Right atrium auricular region (tissue), 2 donors: ENCODE data around the gene TTLL11. TPM values are rescaled to one million over a fixed set of nuclear protein-coding genes. Genes with fewer than 3 reads are reported as not detected.

Experiments
- DNase-seq: peaks from one replicate; pipeline ENCODE4 v3.0.0-alpha.2; 2019; ENCODE audit warnings: low spot score
- H3K27ac ChIP-seq, 2 donors: fragments of 200-600 bp; sonication (generic); 1 replicate in 1 of 2; 2 replicates in 1 of 2; pipeline ENCODE4 v1.5.1; 2016 to 2019
- H3K27me3 ChIP-seq, 2 donors: fragments of 200-600 bp; sonication (generic); one replicate each; pipeline versions ENCODE4 v1.5.1 to v1.6.0; 2017 to 2019
- H3K36me3 ChIP-seq: fragments of 200-600 bp; sonication (generic); one replicate; pipeline ENCODE4 v1.5.1; 2016
- H3K4me1 ChIP-seq, 2 donors: fragments of 200-600 bp; sonication (generic); one replicate each; pipeline versions ENCODE4 v1.5.1 to v1.6.0; 2017 to 2019
- H3K4me3 ChIP-seq, 2 donors: fragments of 200-600 bp; sonication (generic); 1 replicate in 1 of 2; 2 replicates in 1 of 2; pipeline ENCODE4 v1.5.1; 2017 to 2019; ENCODE audit warnings: mild to moderate bottlenecking in 1 of 2, moderate library complexity in 1 of 2
- H3K9me3 ChIP-seq, 2 donors: fragments of 200-600 bp; sonication (generic); one replicate each; pipeline ENCODE4 v1.5.1; 2019
- total RNA-seq, 2 donors: library from RNA; depleted of rRNA; stranded (reverse); fragments of >200 nt; gene quantifications; one replicate each; pipeline ENCODE4 v1.1.0, GENCODE V29; 2016
- TF ChIP-seq, protein P1 (sequence below), 2 donors: fragments of 200-600 bp; sonication (generic); IDR thresholded peaks; one replicate each; pipeline ENCODE4 v1.5.1; 2019; ENCODE audit warnings: antibody characterized with exemption in 2 of 2

Gene TTLL11
- total RNA-seq, 2 donors from 2014 or later: 5.9 to 7.8 TPM

DNA sequence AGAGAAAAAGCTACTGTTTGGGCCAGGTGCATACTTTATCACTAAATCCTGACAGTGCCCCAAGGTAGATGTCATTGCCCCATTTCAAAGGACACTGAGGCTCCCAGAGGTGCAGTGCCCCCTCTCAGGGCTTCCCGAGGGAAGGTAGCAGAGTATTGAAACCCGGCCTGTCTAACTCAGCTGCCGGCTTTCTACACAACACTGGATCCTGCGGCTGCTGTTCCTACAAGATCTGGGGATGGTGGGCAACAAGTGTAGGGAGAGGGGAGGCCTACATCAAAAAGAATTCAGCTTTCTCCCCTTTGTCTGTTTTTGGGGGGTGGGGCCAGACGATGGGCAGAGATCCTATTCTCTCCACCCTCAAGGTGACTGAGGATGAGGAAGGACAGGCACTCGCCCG is 240.9 kb downstream of the TTLL11 start:
- H3K4me1 ChIP-seq: peaks cover 0 to 33% of the 10 kb centered on the region in 2 donors
- peak; percentile 56 for DNase-seq
- no peak overlapping the region for H3K4me3 ChIP-seq
- no peaks in the 10 kb centered on the region for H3K27me3 ChIP-seq
- peaks cover 0 to 5% of the 10 kb centered on the region in 2 donors for H3K9me3 ChIP-seq
- H3K36me3 ChIP-seq: no peaks in the 10 kb centered on the region
- peak overlapping the region; percentile 72 to 77 for H3K27ac ChIP-seq
- TF ChIP-seq, protein P1, sequence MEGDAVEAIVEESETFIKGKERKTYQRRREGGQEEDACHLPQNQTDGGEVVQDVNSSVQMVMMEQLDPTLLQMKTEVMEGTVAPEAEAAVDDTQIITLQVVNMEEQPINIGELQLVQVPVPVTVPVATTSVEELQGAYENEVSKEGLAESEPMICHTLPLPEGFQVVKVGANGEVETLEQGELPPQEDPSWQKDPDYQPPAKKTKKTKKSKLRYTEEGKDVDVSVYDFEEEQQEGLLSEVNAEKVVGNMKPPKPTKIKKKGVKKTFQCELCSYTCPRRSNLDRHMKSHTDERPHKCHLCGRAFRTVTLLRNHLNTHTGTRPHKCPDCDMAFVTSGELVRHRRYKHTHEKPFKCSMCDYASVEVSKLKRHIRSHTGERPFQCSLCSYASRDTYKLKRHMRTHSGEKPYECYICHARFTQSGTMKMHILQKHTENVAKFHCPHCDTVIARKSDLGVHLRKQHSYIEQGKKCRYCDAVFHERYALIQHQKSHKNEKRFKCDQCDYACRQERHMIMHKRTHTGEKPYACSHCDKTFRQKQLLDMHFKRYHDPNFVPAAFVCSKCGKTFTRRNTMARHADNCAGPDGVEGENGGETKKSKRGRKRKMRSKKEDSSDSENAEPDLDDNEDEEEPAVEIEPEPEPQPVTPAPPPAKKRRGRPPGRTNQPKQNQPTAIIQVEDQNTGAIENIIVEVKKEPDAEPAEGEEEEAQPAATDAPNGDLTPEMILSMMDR (IDR thresholded peaks at IDR 0.05): no peak

DNA sequence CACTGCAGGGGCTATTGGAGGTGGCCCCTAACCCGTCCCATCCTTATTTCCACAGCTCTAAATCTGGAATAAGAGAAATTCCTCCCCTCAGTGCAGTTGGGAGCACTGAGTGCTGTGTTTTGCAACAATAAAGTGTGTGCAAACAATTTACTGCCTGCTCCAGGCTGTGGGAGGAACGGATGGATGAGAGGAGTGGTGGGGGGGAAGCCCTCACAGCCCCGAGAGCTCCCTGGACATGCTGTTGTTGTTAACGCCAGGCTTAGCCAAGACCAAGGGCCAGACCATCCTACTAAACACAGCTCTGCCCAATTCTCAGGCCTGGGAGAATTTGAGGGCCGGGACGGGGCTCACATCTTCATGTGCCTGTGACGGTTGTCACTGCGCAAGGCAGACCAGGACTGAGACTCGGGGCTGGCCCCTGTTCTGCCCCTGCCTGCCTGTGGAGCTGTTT is 241.4 kb downstream of the TTLL11 start:
- DNase-seq: no peak
- no peaks in the 10 kb centered on the region for H3K27me3 ChIP-seq
- H3K27ac ChIP-seq: peak overlapping the region; percentile 72 to 77
- peaks cover 0 to 33% of the 10 kb centered on the region in 2 donors for H3K4me1 ChIP-seq
- TF ChIP-seq, protein P1 (IDR thresholded peaks at IDR 0.05): no peak
- no peaks in the 10 kb centered on the region for H3K36me3 ChIP-seq
- peaks cover 0 to 5% of the 10 kb centered on the region in 2 donors for H3K9me3 ChIP-seq
- no peak overlapping the region for H3K4me3 ChIP-seq

DNA sequence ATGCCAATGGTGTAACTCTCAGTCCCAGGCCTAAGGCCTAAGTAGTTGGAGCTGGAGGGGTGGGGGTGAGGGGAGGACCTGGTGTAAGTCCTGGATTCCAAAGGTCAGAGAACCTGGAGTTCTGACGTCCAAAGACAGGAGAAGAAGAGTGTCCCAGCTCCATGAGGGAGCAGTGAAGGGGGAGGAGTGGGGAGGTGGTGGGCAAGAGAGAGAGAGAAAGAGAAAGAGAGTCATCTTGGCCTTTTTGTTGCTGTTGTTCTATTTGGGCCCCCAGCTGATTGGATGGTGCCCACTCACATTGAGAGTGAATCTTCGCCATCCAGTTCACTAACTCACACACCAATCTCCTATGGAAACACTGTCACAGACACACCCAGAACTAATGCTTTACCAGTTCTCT is 242.7 kb downstream of the TTLL11 start:
- Histone ChIP-seq H3K4me1 (peaks cover 0 to 33% of the 10 kb centered on the region in 2 donors), H3K4me3 (no peak overlapping the region), H3K27ac (no peak overlapping the region), H3K27me3 (no peaks in the 10 kb centered on the region), H3K36me3 (no peaks in the 10 kb centered on the region), H3K9me3 (peaks cover 0 to 5% of the 10 kb centered on the region in 2 donors)
- peak; percentile 13 for DNase-seq
- TF ChIP-seq, protein P1 (IDR thresholded peaks at IDR 0.05): no peak

DNA sequence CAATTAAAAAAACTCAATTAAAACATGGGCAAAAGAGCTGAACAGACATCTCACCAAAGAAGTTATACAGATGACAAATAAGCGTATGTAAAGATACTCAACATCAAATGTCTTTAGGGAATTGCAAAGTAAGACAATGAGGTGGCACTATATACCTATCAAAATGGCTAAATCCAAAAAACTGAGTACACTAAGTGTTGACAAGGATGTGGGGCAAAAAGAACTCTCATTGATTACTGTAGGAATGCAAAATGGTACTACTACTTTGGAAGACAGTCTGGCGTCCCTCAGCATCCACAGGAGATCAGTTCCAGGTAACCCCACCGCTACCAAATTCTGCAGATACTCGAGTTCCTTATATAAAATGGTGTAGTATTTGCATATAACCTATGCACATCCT is 243.6 kb downstream of the TTLL11 start:
- no peaks in the 10 kb centered on the region for H3K27me3 ChIP-seq
- TF ChIP-seq, protein P1 (IDR thresholded peaks at IDR 0.05): no peak
- peaks cover 0 to 5% of the 10 kb centered on the region in 2 donors for H3K9me3 ChIP-seq
- no peak for DNase-seq
- no peak overlapping the region for H3K27ac ChIP-seq
- no peak overlapping the region for H3K4me3 ChIP-seq
- H3K36me3 ChIP-seq: no peaks in the 10 kb centered on the region
- H3K4me1 ChIP-seq: peaks cover 0 to 31% of the 10 kb centered on the region in 2 donors

DNA sequence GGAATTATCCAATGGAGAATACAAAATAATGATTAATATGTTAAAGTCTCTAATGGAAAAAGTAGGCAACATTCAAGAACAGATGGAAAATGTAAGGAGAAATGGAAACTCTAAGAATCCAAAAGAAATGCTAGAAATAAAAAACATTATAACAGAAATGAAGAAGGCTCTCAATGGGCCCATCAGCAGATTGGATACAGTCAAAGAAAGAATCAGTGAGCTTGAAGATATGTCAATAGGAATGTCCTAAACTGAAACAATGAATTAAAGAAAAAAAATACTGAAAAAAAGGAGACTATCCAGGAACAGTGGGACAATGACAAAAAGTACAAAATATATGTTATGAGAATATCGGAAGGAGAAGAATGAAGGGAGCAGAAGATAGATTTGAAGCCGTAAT is 248.5 kb downstream of the TTLL11 start:
- DNase-seq: no peak
- Histone ChIP-seq H3K4me3 (no peak overlapping the region), H3K27ac (no peak overlapping the region), H3K9me3 (peaks cover 0 to 5% of the 10 kb centered on the region in 2 donors), H3K36me3 (no peaks in the 10 kb centered on the region), H3K27me3 (no peaks in the 10 kb centered on the region), H3K4me1 (no peaks in the 10 kb centered on the region)
- TF ChIP-seq, protein P1 (IDR thresholded peaks at IDR 0.05): no peak

DNA sequence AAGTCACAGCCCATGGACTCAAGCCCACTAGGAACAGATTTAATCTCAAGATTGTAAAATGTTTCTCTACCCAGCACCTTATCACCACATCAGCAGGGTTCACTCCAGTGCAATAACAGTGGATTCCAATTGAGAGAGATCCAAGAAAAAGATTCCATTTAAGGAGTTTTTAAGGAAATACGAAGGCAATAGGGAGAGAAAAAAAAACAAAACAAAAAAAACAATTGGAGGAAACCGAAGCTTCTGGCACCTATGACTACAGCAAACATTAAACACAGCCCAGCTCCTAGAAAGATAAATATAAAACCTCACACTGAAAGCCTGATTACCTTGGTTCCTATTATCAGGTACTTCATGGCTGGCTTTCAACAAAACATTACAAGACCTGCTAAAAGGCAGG is 249.0 kb downstream of the TTLL11 start:
- no peaks in the 10 kb centered on the region for H3K4me1 ChIP-seq
- no peak overlapping the region for H3K27ac ChIP-seq
- H3K4me3 ChIP-seq: no peak overlapping the region
- H3K9me3 ChIP-seq: peaks cover 0 to 5% of the 10 kb centered on the region in 2 donors
- H3K36me3 ChIP-seq: no peaks in the 10 kb centered on the region
- TF ChIP-seq, protein P1 (IDR thresholded peaks at IDR 0.05): no peak
- no peaks in the 10 kb centered on the region for H3K27me3 ChIP-seq
- no peak for DNase-seq
